Measurements from ENCODE around the gene RCN2. TPM values are rescaled to one million over a fixed set of nuclear protein-coding genes. Genes with fewer than 3 reads are reported as not detected.

The RCN2 gene
- polyA plus RNA-seq, 1 experiment = 30.8 TPM

GRCh38 chr15:76988867-76989780, 57.6 kb downstream of the RCN2 start:
- no peak for DNase-seq (ENCODE audit: low read depth)
- POLR2A ChIA-PET = no interaction called here
- Histone ChIP-seq H3K36me3 (ENCODE audit: control insufficient read depth, insufficient read depth, low read length) (no peaks in the 10 kb centered on the region), H3K4me3 (ENCODE audit: low read depth, low read length) (no peak overlapping the region), H3K27me3 (ENCODE audit: control insufficient read depth, insufficient read depth, low read length) (peaks cover 8% of the 10 kb centered on the region)
- CTCF ChIA-PET = interaction anchor here (0.9 kb wide), 1 partner anchor 16 kb away, joined by 3 read pairs; no protein-coding TSS in a partner anchor
- no peak for TF ChIP-seq CTCF (IDR thresholded peaks at IDR 0.05; ENCODE audit: insufficient read depth, low read depth, low read length)

DNA sequence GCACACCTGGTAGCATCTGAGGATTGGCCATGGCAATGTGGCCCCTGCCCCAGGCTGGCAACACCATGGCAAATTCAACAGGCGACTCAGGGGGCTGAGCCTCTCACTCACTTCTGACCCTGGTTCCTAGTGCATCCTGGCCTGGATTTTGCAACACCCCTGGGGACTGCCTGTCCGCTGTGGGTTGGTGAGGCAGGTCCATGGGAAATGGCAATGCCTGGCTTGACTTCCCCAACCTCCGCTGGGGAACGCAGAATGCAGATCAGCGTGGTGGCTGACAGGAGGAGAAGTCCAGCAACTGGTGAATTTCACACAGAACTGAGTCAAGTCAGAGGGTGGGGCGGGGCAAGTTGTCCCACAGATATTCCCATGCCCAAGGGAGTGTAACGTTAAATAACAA, 59.5 kb downstream of the RCN2 start:
- ChIA-PET CTCF (no interaction called here), POLR2A (no interaction called here)
- no peak overlapping the region for H3K4me3 ChIP-seq (ENCODE audit: low read depth, low read length)
- no peak for DNase-seq (ENCODE audit: low read depth)
- no peak for TF ChIP-seq CTCF (IDR thresholded peaks at IDR 0.05; ENCODE audit: insufficient read depth, low read depth, low read length)
- no peaks in the 10 kb centered on the region for H3K36me3 ChIP-seq (ENCODE audit: control insufficient read depth, insufficient read depth, low read length)
- peaks cover 8% of the 10 kb centered on the region for H3K27me3 ChIP-seq (ENCODE audit: control insufficient read depth, insufficient read depth, low read length)

DNA sequence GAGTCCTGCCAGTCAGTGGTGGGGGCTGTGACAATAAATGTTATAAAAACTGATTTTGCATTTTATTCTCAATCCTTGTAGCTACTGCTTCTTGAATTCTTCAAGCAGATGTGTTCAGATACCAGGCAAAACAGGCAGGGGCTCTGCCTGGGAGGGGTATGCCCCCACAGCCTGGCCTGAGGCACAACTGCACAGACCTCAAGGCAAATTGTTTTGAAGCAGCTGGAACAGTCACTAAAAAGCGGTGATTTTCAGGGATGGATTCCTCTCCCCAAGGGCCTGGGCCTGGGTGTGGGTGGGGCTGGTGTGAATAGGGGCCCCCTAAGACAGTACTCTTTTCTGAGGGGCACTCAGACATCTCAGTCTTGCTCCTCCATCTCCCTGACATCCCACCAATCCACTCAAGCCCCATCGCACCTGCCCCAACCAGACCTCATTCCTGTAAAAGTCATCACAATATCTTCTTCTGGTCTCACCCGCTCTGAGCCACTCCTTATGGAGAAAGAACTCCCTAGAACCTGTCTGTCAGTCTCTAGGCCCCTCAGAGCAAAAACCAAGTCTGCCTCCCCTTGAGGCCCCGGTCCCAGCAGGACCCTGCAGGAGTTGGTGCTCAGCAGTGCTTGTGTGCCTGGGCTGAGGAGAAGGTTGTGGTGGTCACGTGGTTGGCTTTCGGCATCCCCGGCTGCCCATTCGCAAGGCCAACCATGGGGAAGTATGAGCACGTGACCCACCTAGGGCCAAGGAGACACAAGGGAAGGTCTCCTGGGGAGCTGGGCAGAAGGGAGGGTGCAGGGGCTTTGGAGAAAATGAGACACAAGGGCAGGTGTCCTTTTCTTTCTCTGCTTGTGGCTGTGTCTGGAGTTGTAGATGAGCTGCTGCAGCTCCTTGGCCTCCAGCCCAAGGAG, 60.4 kb downstream of the RCN2 start:
- TF ChIP-seq CTCF (IDR thresholded peaks at IDR 0.05; ENCODE audit: insufficient read depth, low read depth, low read length) = no peak
- DNase-seq (ENCODE audit: low read depth) = no peak
- H3K4me3 ChIP-seq (ENCODE audit: low read depth, low read length) = no peak overlapping the region
- H3K36me3 ChIP-seq (ENCODE audit: control insufficient read depth, insufficient read depth, low read length) = no peaks in the 10 kb centered on the region
- CTCF ChIA-PET = interaction anchor here (0.6 to 1.1 kb wide), 2 partner anchors 25 to 551 kb away, joined by 3 to 4 read pairs; no protein-coding TSS in a partner anchor
- POLR2A ChIA-PET = no interaction called here
- peaks cover 7% of the 10 kb centered on the region for H3K27me3 ChIP-seq (ENCODE audit: control insufficient read depth, insufficient read depth, low read length)

DNA sequence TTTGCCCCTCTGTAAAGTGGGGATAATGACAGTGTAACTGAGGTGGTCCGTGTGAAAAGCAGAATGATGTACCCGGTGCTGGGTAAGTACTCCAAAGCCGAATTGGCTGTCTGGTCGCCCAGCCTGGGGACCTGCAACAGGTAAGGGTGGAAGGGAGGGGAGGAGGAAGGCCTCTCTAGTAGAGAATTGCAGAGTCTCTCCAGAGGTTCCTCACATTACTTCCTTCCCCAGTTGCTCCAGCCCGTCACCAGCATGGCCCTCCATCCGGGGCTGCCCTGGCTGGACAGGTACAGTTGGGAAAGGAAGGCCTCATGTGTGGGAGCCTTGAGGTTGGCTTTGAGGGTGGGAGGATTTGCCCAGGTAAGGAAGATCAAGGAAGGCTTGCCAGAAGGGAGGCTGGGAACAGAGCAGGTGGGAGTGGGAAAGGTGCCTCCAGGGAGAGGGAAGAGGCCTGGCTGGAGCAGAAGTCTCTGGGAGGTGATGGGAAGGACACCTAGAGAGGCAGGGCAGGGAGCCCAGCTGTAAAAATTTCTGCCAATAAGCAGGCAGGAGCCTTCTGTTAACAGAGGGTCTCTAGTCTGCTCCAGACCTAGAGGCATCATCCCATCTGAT, 61.7 kb downstream of the RCN2 start:
- DNase-seq (ENCODE audit: low read depth) = no peak
- CTCF ChIA-PET = interaction anchor here (0.6 kb wide), 1 partner anchor 26 kb away, joined by 3 read pairs; no protein-coding TSS in a partner anchor

More for the DNA sequence above, 61.7 kb downstream of the RCN2 start:
- no peak overlapping the region for H3K4me3 ChIP-seq (ENCODE audit: low read depth, low read length)
- H3K36me3 ChIP-seq (ENCODE audit: control insufficient read depth, insufficient read depth, low read length) = no peaks in the 10 kb centered on the region
- peaks cover 7% of the 10 kb centered on the region for H3K27me3 ChIP-seq (ENCODE audit: control insufficient read depth, insufficient read depth, low read length)
- POLR2A ChIA-PET = no interaction called here
- no peak for TF ChIP-seq CTCF (IDR thresholded peaks at IDR 0.05; ENCODE audit: insufficient read depth, low read depth, low read length)

All from BJ (cell line).